Activated naive CD4-positive, alpha-beta T cell treated with anti-CD3 and anti-CD28 coated beads for 36 hours (primary cell): ENCODE measurements around the gene RPL11. TPM values are rescaled to one million over a fixed set of nuclear protein-coding genes. Genes with fewer than 3 reads are reported as not detected.

Experiments
- CTCF ChIA-PET: fragments of 350-600 bp; sonication (Branson Sonifier 250); formaldehyde crosslinking; loops from one replicate; lab custom pipeline; 2021; ENCODE audit warnings: antibody characterized with exemption; lab: Charles Lee
- DNase-seq: peaks from one replicate; pipeline ENCODE4 v3.0.0-alpha.2; 2020
- H3K27ac Mint-ChIP-seq: one replicate; pipeline ENCODE4 v1.8.0; 2021; ENCODE audit warnings: mild to moderate bottlenecking, mixed read lengths
- H3K27me3 Mint-ChIP-seq: one replicate; pipeline ENCODE4 v1.8.0; 2021; ENCODE audit warnings: low read depth, mixed read lengths
- H3K36me3 Mint-ChIP-seq: one replicate; pipeline ENCODE4 v1.8.0; 2021; ENCODE audit warnings: low read depth, mixed read lengths
- H3K4me1 Mint-ChIP-seq: one replicate; pipeline ENCODE4 v1.8.0; 2021; ENCODE audit warnings: low read depth, mixed read lengths
- H3K4me3 Mint-ChIP-seq: one replicate; pipeline ENCODE4 v1.8.0; 2021; ENCODE audit warnings: mild to moderate bottlenecking, moderate library complexity, mixed read lengths
- H3K9me3 Mint-ChIP-seq: one replicate; pipeline ENCODE4 v1.8.0; 2021; ENCODE audit warnings: mixed read lengths
- intact Hi-C: fragments of 100-400 bp; cut with micrococcal nuclease; formaldehyde crosslinking; loops from one replicate; pipeline ENCODE4 v1.15.1; 2023
- total RNA-seq, 2 experiments: library from RNA; stranded (reverse); gene quantifications; one replicate each; pipeline ENCODE4 v1.2.3, GENCODE V29; 2021

RPL11 gene
- total RNA-seq, 2 experiments from 2014 or later: 1,701 to 1,742 TPM

GRCh38 chr1:23743287-23744152 is 51.9 kb downstream of the RPL11 start, which contains the start of gene ELOA:
Gene ELOA (plus strand): TSS chr1:23743471. CDS start chr1:23743504, 33 bp downstream.
- H3K36me3 Mint-ChIP-seq: peaks cover 7% of the 10 kb centered on the region
- peaks cover 43% of the 10 kb centered on the region for H3K4me1 Mint-ChIP-seq
- H3K4me3 Mint-ChIP-seq: peak within 1 kb of the TSS; percentile 88
- H3K27me3 Mint-ChIP-seq: no peaks in the 10 kb centered on the region
- intact Hi-C loops: loop anchor here (1.0 to 10.0 kb wide), 5 partner anchors 23 to 379 kb away; partner anchors contain the start of genes E2F2, PITHD1, RPL11 and ZNF436
- CTCF ChIA-PET: interaction anchor here (0.6 to 1.6 kb wide), 7 partner anchors 8 to 203 kb away, joined by 3 to 6 read pairs (median 4); no protein-coding TSS in a partner anchor
- H3K27ac Mint-ChIP-seq: peak within 1 kb of the TSS; percentile 85
- DNase-seq: peak; percentile 79
- no peaks in the 10 kb centered on the region for H3K9me3 Mint-ChIP-seq

- intact Hi-C loops: loop anchor here (2.0 to 10.0 kb wide), 4 partner anchors 25 to 381 kb away; partner anchors contain the start of genes PITHD1 and ZNF436
- Mint-ChIP-seq H3K4me3 (no peak overlapping the region), H3K27me3 (no peaks in the 10 kb centered on the region), H3K36me3 (peaks cover 16% of the 10 kb centered on the region), H3K27ac (no peak overlapping the region), H3K9me3 (no peaks in the 10 kb centered on the region), H3K4me1 (peaks cover 48% of the 10 kb centered on the region)
- CTCF ChIA-PET: interaction anchor here (0.7 to 4.6 kb wide), 5 partner anchors 9 to 165 kb away, joined by 3 to 15 read pairs (median 3); partner anchors contain the start of gene RPL11
- no peak for DNase-seq
Observed at GRCh38 chr1:23745515-23745914, 53.9 kb downstream of the RPL11 start.

Other genes starting within 250 kb of the RPL11 start
- gene ASAP3, start 207.6 kb upstream of the RPL11 start, total RNA-seq: 1 to 10 TPM in 1 of 2 experiments, under 1 TPM in 1; 0.76 to 1.3 TPM
- gene E2F2, start 160.6 kb upstream of the RPL11 start, total RNA-seq: 10 to 100 TPM; 31.3 to 33.8 TPM
- 10 to 100 TPM; 69.5 to 74.6 TPM for gene ID3, start 132.3 kb upstream of the RPL11 start, total RNA-seq
- 10 to 100 TPM; 21.8 to 22.6 TPM for gene ELOA, start 51.7 kb downstream of the RPL11 start, total RNA-seq
- gene PITHD1, start 86.6 kb downstream of the RPL11 start, total RNA-seq: 10 to 100 TPM; 73.8 to 75.1 TPM
- gene LYPLA2, start 99.3 kb downstream of the RPL11 start, total RNA-seq: 10 to 100 TPM; 48.1 to 49.7 TPM
- gene GALE, start 108.9 kb downstream of the RPL11 start, total RNA-seq: 10 to 100 TPM; 19.7 to 23.1 TPM
- gene HMGCL, start 133.6 kb downstream of the RPL11 start, total RNA-seq: 10 to 100 TPM; 31.5 to 34.5 TPM
- 1 to 10 TPM; 4.9 to 5.2 TPM for gene FUCA1, start 176.5 kb downstream of the RPL11 start, total RNA-seq
- gene CNR2, start 221.6 kb downstream of the RPL11 start, total RNA-seq: not detected